Activated CD4-positive, CD25-positive, alpha-beta regulatory T cell (primary cell): Measurements from ENCODE around the gene CPLANE2.
"Not testable (repeated sequence)": the region's sequence is repeated elsewhere in the genome, so short reads cannot be mapped to it uniquely, and the experiment has no call there.

Experiments used
- DNase-seq, 4 experiments: peaks; one replicate each; lab custom pipeline; 2025; lab: John Stamatoyannopoulos, UW

The CPLANE2 gene

GRCh38 chr1:16236511-16237342 is at the start of gene CPLANE2:
Gene CPLANE2, minus strand, starts transcription at chr1:16237183. Its CDS starts 441 bp downstream, at chr1:16236742.
- DNase-seq = peak; percentile 85 to 91 (median 91)

GRCh38 chr1:16286122-16286521 is 49.1 kb upstream of the CPLANE2 start:
- no peak for DNase-seq

GRCh38 chr1:16281765-16282164 is 44.8 kb upstream of the CPLANE2 start:
- no peak for DNase-seq

- DNase-seq = no peak
Measured at GRCh38 chr1:16279186-16279585, 42.2 kb upstream of the CPLANE2 start.

- DNase-seq = no peak
Measured at GRCh38 chr1:16276302-16277030, 39.5 kb upstream of the CPLANE2 start.

GRCh38 chr1:16275591-16275990 is 38.6 kb upstream of the CPLANE2 start:
- no peak for DNase-seq

GRCh38 chr1:16267690-16268180 is 30.8 kb upstream of the CPLANE2 start:
- DNase-seq = no peak

- no peak for DNase-seq
Measured at GRCh38 chr1:16266411-16267118, 29.6 kb upstream of the CPLANE2 start.

- no peak for DNase-seq
Measured at GRCh38 chr1:16262067-16262466, 25.1 kb upstream of the CPLANE2 start.

GRCh38 chr1:16260814-16261213 is 23.8 kb upstream of the CPLANE2 start:
- no peak for DNase-seq

- DNase-seq = no peak
Measured at GRCh38 chr1:16258591-16259135, 21.7 kb upstream of the CPLANE2 start.

GRCh38 chr1:16257968-16258367 is 21.0 kb upstream of the CPLANE2 start:
- DNase-seq = no peak

- not testable (repeated sequence) for DNase-seq
Measured at GRCh38 chr1:16257556-16257955, 20.6 kb upstream of the CPLANE2 start.

GRCh38 chr1:16256478-16256877 is 19.5 kb upstream of the CPLANE2 start:
- DNase-seq = no peak

- DNase-seq = no peak
Measured at GRCh38 chr1:16254263-16254928, 17.4 kb upstream of the CPLANE2 start.

- DNase-seq = no peak
Measured at GRCh38 chr1:16253332-16253922, 16.4 kb upstream of the CPLANE2 start.

GRCh38 chr1:16252912-16253311 is 15.9 kb upstream of the CPLANE2 start:
- no peak for DNase-seq

GRCh38 chr1:16251381-16251780 is 14.4 kb upstream of the CPLANE2 start:
- no peak for DNase-seq

GRCh38 chr1:16250524-16251251 is 13.7 kb upstream of the CPLANE2 start:
- no peak for DNase-seq

- no peak for DNase-seq
Measured at GRCh38 chr1:16249596-16250241, 12.7 kb upstream of the CPLANE2 start.
